HUES6 (cell line): Measurements from ENCODE around the gene CSNK1G2.

Experiments
- H3K27ac ChIP-seq: 2 replicates; pipeline ENCODE4 v1.7.0; 2013; ENCODE audit warnings: low read depth, mild to moderate bottlenecking, low read length, inconsistent platforms
- H3K27me3 ChIP-seq: 2 replicates; pipeline ENCODE4 v1.6.1; 2013; ENCODE audit warnings: low read length; ENCODE audit not compliant: control insufficient read depth, insufficient read depth
- H3K36me3 ChIP-seq: 2 replicates; pipeline ENCODE4 v1.6.1; 2013; ENCODE audit warnings: low read length; ENCODE audit not compliant: control insufficient read depth, insufficient read depth
- H3K4me1 ChIP-seq: 2 replicates; pipeline ENCODE4 v1.6.1; 2013; ENCODE audit warnings: low read length; ENCODE audit not compliant: control insufficient read depth, insufficient read depth
- H3K4me3 ChIP-seq: 2 replicates; pipeline ENCODE4 v1.5.1; 2013; ENCODE audit warnings: low read depth, low read length
- H3K9ac ChIP-seq: one replicate; pipeline ENCODE4 v1.6.1; 2013; ENCODE audit warnings: mild to moderate bottlenecking, low read length
- H3K9me3 ChIP-seq: 2 replicates; pipeline ENCODE4 v1.6.1; 2013; ENCODE audit warnings: low read depth, low read length; ENCODE audit not compliant: control insufficient read depth, insufficient read depth

Gene CSNK1G2

DNA sequence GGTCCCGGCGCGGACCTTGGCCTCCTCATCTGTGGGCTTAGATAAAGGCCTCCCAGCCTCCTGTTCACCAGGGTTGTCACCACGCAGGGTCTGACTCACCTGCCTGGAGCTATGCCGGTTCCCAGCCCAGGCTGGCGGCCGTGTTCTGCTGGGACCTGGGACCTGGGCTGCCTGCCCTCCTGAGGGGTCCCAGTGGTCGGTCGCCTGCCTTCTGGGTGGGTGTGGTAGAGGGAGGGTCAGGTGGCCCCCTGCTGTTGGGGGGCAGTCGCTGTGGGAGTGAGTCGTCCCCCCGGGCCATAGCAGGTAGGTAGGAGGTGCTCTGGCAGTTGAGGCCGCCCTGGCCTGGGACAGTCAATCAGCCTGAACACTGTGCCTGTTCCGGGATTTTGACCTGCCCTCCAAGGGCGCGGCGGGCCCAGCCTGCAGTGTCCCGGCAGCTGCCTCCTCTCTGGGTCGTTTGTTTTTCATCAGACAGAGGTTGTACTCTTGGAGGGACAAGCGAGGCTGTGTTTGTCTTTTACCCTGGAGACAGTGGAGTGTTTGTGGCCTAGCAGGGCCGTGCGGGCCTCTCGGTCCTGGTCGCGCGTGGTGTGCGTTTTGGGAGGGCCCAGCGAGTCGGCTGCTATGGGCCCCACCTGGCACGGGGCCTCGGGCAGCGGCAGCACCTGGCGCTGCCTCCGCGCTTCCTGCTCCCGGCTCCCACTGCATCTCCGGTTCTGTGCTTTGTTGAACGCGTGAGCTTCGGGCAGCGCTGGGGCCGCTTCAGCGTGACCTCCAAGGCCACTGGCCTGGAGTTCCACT, 33.2 kb upstream of the CSNK1G2 start:
- Histone ChIP-seq H3K9me3 (no peaks in the 10 kb centered on the region), H3K27me3 (no peaks in the 10 kb centered on the region), H3K4me1 (peaks cover 16% of the 10 kb centered on the region; the same call in 1 of the 2 replicates), H3K9ac (peak overlapping the region; percentile 26), H3K36me3 (peaks cover 24% of the 10 kb centered on the region), H3K27ac (peak overlapping the region; percentile 2; the same call in 1 of the 2 replicates), H3K4me3 (no peak overlapping the region; the same call in 1 of the 2 replicates)

DNA sequence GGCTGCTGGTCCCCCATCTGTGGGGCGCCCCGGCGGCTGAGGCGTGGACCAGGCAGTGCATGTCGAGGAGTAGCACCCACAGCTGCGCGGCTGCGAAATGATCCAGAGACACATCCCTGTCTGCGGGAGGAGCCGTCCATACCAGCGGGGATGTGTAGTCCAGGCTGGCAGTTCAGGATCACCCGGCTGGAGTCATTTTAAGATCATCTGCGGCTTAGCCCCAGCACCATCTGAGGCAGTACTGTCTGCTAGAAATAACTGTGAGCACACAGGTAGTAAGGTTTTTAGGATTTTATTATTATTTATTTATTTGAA, 32.7 kb upstream of the CSNK1G2 start:
- Histone ChIP-seq H3K4me1 (peaks cover 16% of the 10 kb centered on the region; the same call in 1 of the 2 replicates), H3K27ac (0 out of 2 replicates have a peak overlapping the region, but pooled peaks have one; percentile 2), H3K27me3 (no peaks in the 10 kb centered on the region), H3K9ac (peak overlapping the region; percentile 26), H3K36me3 (peaks cover 29% of the 10 kb centered on the region), H3K4me3 (no peak overlapping the region), H3K9me3 (no peaks in the 10 kb centered on the region)

DNA sequence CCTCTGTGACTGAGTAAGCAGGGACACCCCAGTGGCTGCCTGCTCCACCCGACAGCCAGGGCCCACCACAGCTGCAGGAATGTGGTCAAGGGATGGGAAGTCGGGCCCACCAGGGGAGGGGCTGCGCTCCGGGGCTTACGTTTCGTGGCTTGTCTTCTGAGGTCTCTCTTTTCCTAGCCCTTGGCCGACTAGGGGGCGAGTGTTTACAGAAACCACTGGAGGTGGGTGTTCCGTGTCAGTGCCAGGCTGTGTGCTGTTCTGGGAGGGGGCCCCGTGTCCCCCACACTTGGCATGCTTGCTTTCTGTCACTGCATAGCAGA, 31.3 kb upstream of the CSNK1G2 start:
- H3K4me1 ChIP-seq, result peaks cover 11% of the 10 kb centered on the region; the same call in 1 of the 2 replicates
- H3K9ac ChIP-seq, result no peak overlapping the region
- no peaks in the 10 kb centered on the region for H3K9me3 ChIP-seq
- H3K27me3 ChIP-seq, result no peaks in the 10 kb centered on the region
- peaks cover 33% of the 10 kb centered on the region for H3K36me3 ChIP-seq
- no peak overlapping the region for H3K27ac ChIP-seq
- no peak overlapping the region for H3K4me3 ChIP-seq

DNA sequence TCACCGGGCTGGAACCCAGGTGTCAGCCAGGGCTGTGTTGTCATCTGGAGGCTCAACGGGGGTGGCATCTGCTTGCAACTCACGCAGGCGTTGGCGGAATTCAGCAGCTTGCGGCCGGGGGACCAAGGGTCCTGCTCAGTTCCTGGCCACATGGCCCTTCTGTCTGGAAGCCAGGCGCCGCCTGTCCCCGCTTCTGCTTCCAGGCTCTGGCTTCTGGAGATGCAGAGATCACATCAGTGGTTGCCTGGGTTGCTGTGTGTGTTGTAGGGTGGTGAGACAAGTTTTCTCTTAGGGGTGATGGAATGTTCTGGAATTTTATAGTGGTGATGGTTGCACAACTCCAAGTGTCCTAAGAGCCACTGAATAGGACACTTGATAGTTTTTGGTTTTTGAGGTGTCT, 30.8 kb upstream of the CSNK1G2 start:
- Histone ChIP-seq H3K4me3 (no peak overlapping the region), H3K27me3 (no peaks in the 10 kb centered on the region), H3K9ac (no peak overlapping the region), H3K36me3 (peaks cover 35% of the 10 kb centered on the region), H3K9me3 (no peaks in the 10 kb centered on the region), H3K27ac (no peak overlapping the region), H3K4me1 (peaks cover 11% of the 10 kb centered on the region; the same call in 1 of the 2 replicates)

DNA sequence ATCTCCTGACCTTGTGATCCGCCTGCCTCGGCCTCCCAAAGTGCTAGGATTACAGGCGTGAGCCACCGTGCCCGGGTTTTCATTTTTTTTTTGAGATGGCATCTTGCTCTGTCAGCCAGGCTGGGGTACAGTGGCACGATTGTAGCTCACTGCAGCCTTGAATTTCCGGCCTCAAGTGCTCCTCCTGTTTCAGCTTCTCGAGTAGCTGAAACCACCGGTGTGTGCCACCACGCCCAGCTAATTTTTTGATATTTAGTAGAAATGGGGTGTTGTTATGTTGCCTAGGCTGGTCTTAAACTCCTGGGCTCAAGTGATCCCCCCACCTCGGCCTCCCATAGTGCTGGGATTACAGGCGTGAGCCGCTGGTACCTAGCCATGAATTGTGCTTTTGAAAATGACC, 29.9 kb upstream of the CSNK1G2 start:
- Histone ChIP-seq H3K4me1 (peaks cover 7% of the 10 kb centered on the region; the same call in 1 of the 2 replicates), H3K27me3 (no peaks in the 10 kb centered on the region), H3K9me3 (no peaks in the 10 kb centered on the region), H3K36me3 (peaks cover 34% of the 10 kb centered on the region), H3K9ac (no peak overlapping the region), H3K4me3 (no peak overlapping the region), H3K27ac (no peak overlapping the region)

DNA sequence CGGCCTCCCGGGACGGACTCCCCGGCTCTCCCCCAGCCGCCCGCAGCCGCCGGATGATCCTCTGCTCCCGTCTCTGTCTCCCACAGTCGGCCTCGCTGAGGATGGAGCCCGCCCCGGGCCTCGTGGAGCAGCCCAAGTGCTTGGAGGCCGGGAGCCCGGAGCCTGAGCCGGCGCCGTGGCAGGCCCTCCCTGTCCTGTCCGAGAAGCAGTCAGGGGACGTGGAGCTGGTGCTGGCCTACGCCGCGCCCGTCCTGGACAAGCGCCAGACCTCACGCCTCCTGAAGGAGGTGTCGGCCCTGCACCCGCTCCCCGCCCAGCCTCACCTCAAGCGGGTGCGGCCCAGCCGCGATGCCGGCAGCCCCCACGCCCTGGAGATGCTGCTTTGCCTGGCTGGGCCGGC, 29.0 kb upstream of the CSNK1G2 start:
- Histone ChIP-seq H3K4me1 (peaks cover 6% of the 10 kb centered on the region; the same call in 1 of the 2 replicates), H3K36me3 (peaks cover 35% of the 10 kb centered on the region), H3K9ac (no peak overlapping the region), H3K9me3 (no peaks in the 10 kb centered on the region), H3K4me3 (no peak overlapping the region), H3K27ac (no peak overlapping the region), H3K27me3 (no peaks in the 10 kb centered on the region)

DNA sequence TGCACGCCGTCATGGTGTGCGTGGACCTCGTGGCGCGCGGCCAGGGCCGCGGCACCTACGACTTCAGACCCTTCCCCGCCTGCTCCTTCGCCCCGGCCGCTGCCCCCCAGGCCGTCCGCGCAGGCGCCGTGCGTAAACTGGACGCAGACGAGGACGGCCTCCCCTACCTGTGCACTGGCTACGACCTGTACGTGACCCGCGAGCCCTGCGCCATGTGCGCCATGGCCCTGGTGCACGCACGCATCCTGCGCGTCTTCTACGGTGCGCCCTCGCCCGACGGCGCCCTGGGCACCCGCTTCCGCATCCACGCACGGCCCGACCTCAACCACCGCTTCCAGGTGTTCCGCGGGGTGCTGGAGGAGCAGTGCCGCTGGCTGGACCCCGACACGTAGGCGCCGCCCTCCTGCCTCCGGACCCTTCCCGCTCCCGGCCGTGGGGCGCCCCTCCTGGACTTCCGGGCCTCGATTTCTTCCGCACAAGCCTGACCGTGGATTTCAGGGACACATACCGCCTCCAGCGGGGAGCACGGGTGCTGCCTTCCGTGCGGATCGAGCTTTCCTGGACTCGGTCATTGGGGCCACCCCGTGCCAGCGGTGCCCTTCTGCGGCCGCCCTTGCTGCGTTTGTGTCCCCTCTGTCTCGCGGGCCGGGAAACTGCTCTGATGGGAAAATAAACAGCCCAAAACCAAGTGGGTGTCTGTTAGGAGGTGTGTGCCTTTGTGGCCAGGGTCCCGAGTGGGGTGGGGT, 28.0 kb upstream of the CSNK1G2 start:
- Histone ChIP-seq H3K36me3 (peaks cover 42% of the 10 kb centered on the region), H3K4me1 (no peaks in the 10 kb centered on the region), H3K4me3 (no peak overlapping the region), H3K27me3 (no peaks in the 10 kb centered on the region), H3K9me3 (no peaks in the 10 kb centered on the region), H3K27ac (no peak overlapping the region), H3K9ac (no peak overlapping the region)

DNA sequence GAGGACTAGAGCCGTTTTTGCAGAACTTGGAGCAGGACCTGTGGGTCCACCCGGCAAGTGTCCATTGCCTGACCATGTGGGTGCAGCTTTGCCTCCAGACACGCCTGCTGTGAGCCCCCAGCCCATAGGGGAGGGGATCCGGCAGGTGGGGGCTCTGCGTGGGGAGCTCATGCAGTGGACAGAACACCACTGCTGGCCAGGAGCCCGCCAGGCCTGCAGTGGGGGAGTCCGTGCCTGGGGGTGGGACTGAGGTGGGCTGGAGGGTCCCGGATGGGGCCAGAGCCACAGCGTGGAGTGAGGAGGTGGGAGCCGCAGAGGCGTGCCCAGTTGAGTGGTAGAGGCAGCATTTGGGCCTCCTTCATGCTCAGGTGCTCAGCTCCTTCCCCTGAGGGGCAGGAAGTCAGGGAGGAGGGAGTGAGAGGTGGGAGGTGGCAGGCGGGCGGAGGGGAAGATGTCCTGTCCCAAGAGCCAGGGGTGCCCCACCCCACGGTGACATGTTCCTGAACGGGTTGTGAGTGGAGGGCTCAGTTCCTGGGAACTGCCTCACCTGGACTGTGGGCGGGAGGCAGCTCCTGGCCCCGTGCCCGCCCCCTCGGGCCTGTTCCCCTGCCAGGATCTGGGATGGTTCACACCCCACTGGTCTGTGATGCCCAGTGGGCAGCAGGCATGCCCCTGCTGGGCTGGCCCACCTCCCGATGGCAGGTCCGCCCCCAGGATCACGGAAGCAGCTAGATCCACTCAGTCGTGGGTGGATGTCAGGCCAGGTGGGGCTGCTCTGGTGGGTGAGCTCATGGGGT, 27.0 kb upstream of the CSNK1G2 start:
- H3K4me3 ChIP-seq, result no peak overlapping the region
- H3K27ac ChIP-seq, result no peak overlapping the region; the same call in 1 of the 2 replicates
- H3K36me3 ChIP-seq, result peaks cover 45% of the 10 kb centered on the region
- no peaks in the 10 kb centered on the region for H3K27me3 ChIP-seq
- no peak overlapping the region for H3K9ac ChIP-seq
- no peaks in the 10 kb centered on the region for H3K9me3 ChIP-seq
- H3K4me1 ChIP-seq, result no peaks in the 10 kb centered on the region

DNA sequence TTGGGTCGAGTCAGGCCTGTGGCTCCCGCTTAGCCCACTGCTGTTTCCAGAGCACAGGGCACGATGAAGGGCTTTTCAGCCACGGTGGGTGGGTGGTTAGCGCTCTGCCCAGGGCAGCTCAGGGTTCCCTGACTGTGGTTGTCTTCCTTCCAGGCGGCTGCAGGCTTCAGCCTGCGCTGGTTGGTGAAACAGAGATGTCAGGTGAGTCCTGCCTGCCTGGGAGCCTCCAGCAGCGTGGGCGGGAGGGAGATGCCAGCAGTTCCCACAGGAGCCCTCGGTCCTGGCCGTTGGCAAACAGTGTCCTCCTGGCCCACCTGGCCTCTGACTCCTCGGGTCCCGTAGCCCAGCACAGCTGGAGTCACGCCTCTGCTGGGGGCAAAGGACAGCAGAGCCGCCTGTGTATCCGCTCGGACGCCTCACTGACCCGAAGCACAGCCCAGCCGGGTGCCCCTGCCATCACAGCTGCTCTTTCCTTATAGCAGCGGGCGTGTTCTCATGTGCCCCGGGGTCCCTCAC, 26.1 kb upstream of the CSNK1G2 start:
- Histone ChIP-seq H3K4me3 (no peak overlapping the region), H3K9me3 (no peaks in the 10 kb centered on the region), H3K27ac (no peak overlapping the region), H3K4me1 (no peaks in the 10 kb centered on the region), H3K9ac (no peak overlapping the region), H3K36me3 (peaks cover 45% of the 10 kb centered on the region), H3K27me3 (no peaks in the 10 kb centered on the region)

DNA sequence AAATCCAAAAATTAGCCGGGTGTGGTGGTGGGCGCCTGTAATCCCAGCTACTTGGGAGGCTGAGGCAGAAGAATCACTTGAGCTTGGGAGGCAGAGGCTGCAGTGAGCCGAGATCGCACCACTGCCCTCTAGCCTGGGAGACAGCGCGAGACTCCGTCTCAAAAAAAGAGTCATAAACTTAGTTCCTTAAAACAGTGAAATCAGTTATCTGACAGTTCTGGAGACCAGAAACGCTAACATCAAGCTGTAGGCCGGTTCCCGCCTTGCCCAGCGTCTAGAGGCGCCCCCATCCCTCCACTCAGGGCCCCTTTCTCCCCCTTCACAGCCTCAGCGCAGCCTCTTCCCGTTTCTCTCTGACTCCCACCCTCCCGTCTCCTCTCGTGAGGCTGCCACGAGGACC, 23.8 kb upstream of the CSNK1G2 start:
- no peaks in the 10 kb centered on the region for H3K9me3 ChIP-seq
- no peaks in the 10 kb centered on the region for H3K27me3 ChIP-seq
- no peaks in the 10 kb centered on the region for H3K4me1 ChIP-seq
- H3K36me3 ChIP-seq, result peaks cover 63% of the 10 kb centered on the region
- H3K9ac ChIP-seq, result no peak overlapping the region
- no peak overlapping the region for H3K27ac ChIP-seq
- no peak overlapping the region for H3K4me3 ChIP-seq
